HG02885 (cell line): ENCODE results near the gene UBE2K.
"Not testable (repeated sequence)": the region's sequence is repeated elsewhere in the genome, so short reads cannot be mapped to it uniquely, and the experiment has no call there.

ENCODE experiments used
- ATAC-seq: cut with Tn5 transposase; IDR thresholded peaks from one replicate; pipeline ENCODE4 v1.9.1; 2021; ENCODE audit warnings: mild to moderate bottlenecking; ENCODE audit not compliant: unreplicated experiment, poor library complexity

UBE2K gene

DNA sequence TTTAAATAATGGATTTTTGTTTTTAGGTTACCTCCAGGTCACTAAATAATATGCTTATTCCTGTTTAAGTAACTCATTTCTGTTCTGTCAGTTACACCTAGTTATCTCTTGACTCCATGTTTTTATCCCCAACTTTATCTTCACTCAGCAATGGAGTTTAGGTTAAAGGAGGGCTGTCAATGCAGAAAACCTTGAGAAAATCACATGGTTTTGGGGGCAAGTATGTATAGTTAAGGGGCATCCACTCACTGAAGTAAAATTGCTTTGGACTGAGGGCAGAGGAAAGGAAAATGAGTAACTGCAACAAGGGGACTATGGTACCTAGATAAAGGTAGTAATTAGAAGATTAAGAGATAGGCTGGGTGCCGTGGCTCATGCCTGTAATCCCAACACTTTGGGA lies 87.1 kb downstream of the UBE2K start:
- no peak for ATAC-seq

DNA sequence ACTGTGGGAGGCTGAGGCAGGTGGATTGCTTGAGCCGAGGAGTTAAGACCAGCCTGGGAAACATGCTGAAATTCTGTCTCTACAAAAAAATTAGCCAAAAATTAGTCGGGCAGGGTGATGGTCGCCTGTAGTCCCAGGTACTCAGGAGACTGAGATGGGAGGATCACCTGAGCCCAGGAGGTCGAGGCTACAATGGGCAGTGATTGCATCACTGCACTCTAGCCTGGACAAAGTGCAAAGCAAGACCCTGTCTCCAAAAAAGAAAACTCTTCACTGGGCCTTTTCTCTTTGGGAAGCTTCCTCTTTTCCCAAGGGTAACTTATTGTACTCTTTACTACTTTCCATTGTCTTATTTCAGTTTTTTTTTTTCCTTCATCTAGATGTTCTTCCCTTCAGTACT lies 88.9 kb downstream of the UBE2K start:
- ATAC-seq: no peak

DNA sequence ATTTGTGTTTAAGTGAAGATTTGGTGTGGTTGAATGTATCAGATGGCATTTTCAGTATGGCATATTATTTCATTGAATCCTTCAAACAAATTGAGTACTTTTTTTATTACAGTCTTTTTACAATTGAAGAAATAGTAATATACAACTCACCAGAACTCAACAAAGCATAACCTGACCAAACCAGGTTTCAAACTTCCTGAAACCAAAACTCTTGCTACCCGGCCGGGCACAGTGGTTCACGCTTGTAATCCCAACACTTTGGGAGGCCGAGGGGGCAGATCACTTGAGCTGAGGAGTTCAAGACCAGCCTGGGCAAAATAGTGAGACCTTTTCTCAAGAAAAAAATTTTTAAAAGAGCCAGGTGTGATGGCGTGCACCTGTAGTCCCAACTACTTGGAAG lies 94.2 kb downstream of the UBE2K start:
- ATAC-seq: no peak

DNA sequence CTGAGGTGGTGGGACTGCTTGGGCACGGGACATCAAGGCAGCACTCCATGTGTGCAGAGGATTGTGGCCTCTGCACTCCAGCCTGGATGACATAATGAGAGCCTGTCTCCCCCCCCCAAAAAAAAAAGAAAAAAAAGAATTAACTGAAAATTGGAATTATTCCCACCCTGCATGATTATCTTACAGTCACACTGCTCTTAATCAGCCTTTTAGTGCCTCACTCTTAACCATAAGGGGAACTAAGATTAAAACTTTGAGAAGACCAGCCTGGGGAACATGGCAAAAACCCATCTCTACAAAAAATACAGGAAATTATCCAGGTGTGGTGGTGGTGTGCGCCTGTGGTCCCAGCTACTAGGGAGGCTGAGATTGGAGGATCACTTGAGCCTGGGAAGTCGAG lies 94.6 kb downstream of the UBE2K start:
- no peak for ATAC-seq

DNA sequence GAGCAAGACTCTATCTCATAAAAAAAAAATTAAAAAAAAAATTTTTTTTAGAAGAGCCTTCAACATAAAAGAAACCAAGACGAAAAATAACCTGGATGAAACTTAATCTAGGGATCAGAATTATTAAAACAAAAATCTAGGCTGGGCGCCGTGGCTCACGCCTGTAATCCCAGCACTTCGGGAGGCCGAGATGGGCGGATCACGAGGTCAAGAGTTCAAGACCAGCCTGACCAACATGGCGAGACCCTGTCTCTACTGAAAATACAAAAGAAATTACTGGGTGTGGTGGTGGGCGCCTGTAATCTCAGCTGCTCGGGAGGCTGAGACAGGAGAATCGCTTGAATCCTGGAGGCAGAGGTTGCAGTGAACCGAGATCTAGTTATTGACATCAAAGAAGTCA lies 95.0 kb downstream of the UBE2K start:
- not testable (repeated sequence) for ATAC-seq

DNA sequence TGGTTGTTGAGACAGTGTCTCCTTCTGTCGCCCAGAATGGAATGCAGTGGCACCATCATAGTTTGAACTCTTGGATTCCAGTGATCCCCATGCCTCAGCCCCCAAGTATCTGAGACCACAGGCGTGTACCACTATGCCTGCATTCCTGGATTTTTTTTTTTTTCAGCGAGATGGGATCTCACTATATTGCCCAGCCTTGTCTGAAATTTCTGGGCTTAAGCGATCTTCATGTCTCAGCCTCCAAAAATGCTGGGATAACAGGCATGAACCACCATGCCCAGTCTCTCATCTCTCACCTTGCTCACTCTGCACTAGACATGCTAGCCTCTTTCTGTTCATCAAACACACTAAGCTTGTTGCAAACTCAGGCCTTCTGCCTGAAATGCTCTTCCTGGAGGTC lies 104.1 kb downstream of the UBE2K start:
- ATAC-seq: no peak

DNA sequence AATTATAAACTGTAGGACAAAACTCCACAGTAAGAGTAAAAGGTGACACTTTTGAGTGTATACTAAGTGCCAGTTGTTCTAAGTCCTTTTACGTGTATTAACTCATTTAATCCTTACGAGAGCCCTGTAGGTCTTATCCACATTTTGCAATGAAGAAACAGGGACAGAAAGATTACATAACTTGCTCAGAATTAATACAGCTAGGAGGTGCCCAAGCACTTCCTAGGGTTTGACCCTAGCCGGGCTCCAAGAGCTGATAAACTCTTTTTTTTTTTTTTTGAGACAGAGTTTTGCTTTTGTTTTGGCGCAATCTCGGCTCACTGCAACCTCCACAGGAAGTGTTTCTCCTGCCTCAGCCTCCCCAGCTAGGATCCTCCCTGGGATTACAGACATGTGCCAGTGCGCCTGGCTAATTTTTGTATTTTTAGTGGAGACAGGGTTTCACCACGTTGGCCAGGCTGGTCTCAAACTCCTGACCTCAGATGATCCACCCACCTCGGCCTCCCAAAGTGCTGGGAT lies 110.4 kb downstream of the UBE2K start:
- ATAC-seq: no peak

DNA sequence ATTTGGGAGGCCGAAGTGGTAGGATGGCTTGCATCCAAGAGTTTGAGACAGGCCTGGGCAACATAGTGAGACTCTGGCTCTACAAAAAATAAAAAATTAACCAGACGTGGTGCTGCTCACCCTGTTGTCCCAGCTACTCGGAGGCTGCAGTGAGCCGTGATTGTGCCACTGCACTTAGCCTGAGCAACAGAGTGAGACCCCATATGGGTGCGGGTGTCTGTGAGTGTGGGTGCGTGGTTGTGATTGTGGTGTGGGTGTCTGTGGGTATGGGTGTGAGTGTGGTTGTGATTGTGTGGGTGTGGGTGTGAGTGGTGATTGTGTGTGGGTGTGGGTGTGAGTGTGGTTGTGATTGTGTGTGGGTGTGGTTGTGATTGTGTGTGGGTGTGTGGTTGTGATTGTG lies 114.6 kb downstream of the UBE2K start:
- no peak for ATAC-seq

DNA sequence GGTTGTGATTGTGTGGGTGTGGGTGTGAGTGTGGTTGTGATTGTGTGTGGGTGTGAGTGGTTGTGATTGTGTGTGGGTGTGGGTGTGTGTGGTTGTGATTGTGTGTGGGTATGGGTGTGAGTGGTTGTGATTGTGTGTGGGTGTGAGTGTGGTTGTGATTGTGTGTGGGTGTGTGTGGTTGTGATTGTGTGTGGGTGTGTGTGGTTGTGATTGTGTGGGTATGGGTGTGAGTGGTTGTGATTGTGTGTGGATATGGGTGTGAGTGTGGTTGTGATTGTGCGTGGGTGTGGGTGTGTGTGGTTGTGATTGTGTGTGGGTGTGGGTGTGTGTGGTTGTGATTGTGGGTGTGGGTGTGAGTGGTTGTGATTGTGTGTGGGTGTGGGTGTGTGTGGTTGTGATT lies 115.1 kb downstream of the UBE2K start:
- not testable (repeated sequence) for ATAC-seq

DNA sequence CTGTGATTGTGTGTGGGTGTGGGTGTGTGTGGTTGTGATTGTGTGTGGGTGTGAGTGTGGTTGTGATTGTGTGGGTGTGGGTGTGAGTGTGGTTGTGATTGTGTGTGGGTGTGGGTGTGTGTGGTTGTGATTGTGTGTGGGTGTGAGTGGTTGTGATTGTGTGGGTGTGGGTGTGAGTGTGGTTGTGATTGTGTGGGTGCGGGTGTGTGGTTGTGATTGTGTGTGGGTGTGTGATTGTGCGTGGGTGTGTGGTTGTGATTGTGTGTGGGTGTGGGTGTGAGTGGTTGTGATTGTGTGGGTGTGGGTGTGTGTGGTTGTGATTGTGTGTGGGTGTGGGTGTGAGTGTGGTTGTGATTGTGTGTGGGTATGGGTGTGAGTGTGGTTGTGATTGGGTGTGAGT lies 115.8 kb downstream of the UBE2K start:
- not testable (repeated sequence) for ATAC-seq

DNA sequence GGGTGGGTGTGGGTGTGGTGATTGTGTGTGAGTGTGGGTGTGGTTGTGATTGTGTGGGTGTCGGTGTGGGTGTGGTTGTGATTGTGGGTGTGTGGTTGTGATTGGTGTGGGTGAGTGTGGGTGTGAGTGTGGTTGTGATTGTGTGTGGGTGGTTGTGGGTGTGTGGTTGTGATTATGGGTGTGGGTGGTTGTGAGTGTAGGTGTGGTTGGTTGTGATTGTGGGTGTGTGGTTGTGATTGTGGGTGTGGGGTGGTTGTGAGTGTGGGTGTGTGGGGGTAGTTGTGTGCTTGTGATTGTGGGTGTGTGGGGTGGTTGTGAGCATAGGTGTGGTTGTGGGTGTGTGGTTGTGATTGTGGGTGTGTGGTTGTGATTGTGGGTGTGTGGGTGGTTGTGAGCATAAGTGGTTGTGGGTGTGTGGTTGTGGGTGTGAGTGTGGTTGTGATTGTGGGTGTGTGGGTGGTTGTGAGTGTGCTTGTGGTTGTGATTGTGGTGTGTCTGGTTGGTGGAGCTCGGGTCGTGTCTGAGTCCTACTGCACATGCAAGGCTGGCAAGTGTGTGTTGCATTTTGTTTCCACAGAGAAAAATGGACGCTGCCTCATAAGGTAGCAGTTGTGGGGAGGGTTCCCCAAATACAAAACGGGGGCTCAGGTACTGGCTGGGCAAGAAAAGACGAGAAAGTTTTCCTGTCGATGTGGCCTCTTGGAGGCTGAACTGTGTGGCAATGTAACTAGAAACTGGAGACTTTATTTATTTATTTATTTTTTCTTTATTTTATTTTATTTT lies 116.7 kb downstream of the UBE2K start:
- ATAC-seq: no peak

DNA sequence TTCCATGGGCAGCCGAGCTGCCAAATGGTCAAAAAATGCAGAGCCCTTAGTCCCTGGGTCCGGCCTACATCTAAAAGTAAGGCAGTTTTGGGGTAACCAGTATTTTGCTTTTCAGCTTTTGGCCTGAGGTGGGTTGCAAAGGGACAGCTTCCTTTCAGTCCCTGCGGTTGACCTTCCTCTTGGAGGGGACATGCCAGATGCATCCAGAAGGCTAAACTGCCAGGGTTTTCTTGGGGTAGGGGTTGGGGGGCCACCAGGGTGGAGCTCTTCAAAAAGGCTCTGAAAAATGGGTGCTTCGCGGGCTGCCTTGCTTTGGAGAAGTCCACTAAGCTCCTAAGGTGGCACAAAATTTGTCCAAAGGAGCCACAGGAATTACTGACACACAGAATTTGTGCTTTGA lies 120.7 kb downstream of the UBE2K start:
- ATAC-seq: no peak

DNA sequence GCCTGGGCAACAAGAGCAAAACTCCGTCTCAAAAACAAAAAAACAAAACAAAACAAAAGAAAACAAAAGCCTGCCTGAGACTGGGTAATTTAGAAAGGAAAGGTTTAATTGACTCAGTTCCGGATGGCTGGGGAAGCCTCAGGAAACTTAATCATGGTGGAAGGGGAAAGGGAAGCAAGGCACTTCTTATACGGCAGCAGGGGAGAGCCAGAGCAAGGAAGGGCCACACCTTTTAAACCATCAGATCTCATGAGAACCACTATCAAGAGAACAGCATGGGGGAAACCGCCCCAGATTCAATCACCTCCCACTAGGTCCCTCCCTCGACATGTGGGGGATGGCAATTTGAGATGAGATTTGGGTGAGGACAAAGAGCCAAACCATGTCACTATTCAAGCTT lies 122.2 kb downstream of the UBE2K start:
- ATAC-seq: no peak

DNA sequence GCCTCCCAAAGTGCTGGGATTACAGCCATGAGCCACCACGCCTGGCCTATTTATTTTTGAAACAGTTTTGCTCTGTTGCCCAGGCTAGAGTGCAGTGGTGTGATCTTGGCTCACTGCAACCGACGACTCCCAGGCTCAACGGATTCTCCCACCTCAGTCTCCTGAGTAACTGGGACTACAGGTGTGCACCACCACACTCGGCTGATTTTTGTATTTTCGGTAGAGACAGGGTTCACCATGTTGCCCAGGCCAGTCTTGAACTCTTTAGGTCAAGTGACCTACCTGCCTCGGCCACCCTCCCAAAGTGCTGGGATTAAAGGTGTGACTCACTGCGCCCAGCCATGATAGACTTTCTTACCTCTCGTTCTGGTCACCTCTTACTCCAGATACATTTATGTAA lies 124.0 kb downstream of the UBE2K start:
- no peak for ATAC-seq

DNA sequence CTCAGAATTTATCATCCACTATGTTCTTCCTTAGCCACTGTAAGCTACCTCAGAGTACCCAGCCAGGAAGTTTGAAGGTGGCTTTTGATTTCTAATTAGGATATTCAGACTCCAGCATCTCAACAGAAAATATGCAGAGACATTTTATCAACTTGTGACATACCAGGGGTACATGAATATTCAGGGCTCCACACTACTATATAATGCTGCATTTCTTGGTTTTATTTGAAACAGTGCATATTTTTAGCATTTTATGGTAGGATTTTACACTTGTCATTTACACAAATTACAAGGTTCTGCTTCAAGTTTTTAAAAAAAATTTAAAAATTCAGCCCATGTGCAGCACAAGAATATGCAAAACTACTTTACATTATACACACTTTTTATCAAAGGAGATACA lies 124.7 kb downstream of the UBE2K start:
- ATAC-seq: no peak

DNA sequence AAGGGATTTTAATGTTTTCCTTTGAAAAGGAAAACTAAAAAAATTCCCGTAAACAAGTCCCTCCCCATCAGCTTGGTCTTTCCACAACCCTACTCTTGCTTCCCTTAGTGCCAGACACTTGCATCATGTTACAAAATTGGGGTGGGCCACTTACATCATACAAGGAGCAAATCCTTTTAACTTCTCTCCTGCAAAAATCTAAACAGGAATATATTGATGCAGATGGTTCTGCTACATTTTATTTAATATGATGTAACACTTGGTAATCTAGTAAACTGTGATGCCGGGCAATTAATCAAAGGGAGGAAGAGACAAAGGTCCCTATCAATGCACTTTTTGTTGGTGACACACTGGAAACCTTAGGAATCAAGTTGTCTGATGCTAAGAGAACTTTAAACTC lies 125.3 kb downstream of the UBE2K start:
- ATAC-seq: no peak

DNA sequence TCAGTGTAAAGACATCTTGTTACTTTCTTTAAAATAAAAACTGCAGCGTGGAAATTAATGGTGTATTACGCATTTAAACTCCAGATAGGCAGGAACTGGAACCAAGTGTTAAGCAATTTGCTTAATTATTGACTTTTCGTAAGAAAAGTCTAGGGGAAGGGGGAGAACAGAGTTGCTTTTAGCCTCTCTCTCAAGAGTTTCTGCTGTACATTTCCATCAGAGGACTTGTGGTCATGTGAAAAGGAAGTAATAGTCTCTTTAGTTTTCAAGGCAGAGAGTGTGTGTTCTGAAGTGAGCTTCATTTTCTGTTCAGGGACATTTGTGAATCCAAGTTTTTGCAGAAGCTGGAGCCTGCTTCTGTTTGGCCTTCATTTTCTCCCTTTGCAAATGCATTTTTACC lies 127.2 kb downstream of the UBE2K start:
- no peak for ATAC-seq

DNA sequence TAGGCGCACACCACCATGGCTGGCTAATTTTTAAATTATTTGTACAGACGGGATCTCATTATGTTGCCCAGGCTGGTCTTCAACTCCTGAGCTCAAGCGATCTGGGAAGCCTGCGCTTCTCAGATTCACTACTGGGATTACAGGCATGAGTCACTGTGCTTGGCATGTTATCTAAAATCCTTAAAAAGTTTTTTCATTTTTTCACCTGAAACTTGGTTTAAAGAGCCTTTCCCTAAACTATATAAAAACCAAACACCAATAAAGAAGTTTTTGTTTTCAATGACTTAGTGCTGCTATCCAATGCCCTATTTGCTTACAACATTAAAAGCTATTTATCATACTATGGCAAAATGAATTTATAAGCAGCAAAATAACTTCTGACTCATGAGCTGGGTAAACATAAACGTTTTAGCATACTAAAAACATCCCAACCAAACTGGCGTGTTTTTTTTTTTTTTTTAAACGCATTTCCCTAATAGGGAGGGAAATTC lies 127.8 kb downstream of the UBE2K start:
- no peak for ATAC-seq
